ENCODE measurements around the gene PCMTD2. TPM values are rescaled to one million over a fixed set of nuclear protein-coding genes. Genes with fewer than 3 reads are reported as not detected.

The PCMTD2 gene
- total RNA-seq, 1 donor from 2014 or later: 38.2 TPM

DNA sequence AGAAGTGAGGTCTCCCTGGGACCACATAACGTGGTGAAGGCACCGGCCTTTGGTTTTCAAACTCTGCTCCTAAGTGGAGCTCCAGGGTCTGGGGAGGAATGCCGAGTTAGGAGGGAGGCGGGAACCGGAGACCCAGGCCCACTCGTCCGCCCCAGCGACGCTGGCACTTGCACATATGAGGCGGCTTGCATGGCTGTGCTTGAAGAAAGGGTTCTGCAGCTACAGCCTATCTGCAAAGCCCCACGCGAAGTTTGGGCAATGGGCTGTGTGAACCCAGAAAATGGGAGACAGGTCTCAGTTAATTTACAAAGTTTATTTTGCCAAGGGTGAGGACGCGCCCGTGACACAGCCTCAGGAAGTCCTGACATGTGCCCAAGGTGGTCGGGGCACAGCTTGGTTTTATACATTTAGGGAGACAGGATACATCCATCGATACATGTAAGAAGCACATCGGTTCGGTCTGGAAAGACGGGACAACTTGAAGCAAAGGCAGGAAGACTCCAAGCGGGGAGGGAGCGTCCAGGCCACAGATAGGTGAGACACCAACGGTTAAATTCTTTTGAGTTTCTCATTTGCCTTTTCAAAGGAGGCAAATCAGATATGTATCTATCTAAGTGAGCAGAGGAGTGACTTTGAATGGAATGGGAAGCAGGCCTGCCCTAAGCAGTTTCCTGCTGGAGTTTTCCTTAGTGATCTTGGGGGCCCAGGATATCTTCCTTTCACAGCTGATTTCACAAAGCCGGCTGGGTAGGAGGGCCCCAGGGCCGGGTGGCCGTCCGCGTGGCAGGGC, 782 bp upstream of the PCMTD2 start:
- DNase-seq (ENCODE audit: extremely low read depth, low read depth, low spot score): no peak

DNA sequence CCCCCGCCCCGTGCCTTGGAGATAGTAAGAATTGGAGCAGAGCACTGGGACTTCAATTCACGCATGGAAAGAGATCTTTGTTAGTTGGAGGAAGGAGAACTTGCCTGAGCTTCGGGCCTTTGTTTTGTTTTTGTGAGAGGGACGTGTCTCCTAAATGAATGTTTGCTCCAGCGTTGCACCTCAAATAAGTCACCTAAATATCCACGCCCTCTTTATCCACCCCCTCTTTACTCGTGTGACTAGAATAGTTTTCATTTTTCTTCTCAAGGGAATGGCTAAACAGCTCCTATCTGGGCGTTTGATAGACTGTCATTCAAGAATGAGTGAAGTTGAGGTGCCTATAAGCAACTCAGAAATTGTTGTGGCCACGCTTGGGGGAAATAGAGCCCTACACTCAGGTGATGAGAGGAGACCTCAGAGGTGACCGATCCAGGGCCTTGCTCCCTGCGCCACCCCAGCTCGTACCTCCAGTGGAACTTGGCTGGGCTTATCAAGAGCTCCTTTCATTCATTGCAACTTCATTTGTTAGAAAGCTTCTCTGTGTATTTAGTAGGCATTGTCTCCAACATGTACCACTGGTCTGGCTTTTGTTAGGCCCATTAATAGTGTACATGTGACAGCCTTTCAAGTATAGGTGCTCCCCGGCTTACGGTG, 861 bp downstream of the PCMTD2 start:
- DNase-seq (ENCODE audit: extremely low read depth, low read depth, low spot score): no peak

DNA sequence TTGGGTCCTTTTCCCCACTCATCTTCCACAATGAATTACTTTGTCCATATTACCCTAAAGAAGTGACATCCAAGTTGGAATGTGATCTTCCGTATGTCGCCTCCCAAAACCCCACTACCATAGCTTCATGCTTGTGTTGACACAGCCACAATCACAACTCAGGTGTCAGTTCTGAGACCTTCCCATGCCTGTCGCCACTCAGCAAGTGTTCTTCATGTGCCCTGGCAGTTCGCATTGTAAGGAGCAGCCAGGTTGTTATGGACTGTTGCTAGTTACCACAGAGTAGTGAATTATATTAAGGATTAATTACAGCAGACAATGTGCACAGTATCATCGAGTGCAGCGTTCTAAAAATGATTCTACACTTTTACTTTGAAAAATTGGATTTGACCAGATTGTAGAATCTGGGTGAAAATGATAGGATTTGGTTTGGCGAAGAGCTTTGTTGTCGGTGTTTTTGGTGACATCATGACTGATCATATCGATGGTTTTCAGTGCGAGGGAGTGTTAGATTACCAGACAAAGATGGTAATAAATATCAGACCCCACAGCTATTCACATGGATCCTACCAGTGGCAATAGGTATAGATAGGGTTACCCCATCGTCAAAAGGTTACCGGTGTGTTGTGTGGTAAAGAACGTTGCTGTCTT, 1.7 kb downstream of the PCMTD2 start:
- DNase-seq (ENCODE audit: extremely low read depth, low read depth, low spot score): no peak

DNA sequence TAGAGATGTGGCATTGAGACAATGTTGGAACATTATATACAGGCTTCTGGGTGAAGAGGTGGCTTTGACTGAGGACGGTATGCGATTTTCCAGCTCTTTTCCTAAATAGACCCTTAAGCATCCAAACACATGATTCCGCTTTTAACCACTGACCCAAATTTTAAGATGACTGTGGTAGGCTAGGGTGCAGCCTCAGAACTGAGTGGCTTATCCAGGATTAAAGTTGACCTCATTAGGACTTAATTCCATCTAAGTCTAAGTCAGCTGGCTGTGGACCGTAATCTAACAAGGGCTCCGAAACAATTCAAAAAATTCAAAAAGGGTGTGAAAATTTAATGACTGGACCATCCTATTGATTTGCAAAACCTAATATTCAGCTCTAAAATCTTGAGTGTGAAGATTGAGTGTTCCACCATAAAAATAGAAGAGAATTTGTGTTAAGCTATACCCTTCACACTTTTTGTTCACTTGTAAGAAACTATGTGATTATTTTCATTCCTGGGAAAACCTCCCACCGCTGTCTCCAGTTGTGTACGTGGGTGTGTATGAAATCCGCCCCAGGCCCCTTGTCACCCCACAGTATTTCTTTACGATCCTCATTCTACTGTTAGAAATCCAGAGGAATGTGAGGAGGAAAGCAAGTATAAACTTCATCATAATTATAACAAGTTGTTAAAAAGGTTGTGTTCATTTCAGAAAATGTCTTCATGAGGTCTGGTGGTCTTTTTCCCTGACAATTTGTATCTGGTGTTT, 2.7 kb downstream of the PCMTD2 start:
- no peak for DNase-seq (ENCODE audit: extremely low read depth, low read depth, low spot score)

DNA sequence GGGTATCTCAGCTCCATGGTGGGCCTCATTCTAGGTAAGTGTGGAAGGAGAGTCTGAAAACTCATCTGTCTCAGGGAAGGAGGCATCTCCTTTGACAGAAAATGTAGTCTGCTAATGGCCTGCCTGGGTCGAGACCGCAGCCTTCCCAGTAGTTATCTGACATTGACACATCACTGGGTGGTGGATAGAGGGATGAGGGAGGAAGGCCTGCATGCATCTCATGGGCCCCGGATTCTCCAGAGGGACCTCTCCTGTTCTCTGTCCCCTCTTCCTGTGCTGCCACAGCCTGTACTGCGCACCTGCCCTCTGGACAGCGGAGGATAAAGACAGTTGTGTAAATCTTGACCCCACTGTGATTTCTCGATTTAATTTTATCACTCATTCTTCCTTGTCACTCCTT, 4.7 kb downstream of the PCMTD2 start:
- no peak for DNase-seq (ENCODE audit: extremely low read depth, low read depth, low spot score)

DNA sequence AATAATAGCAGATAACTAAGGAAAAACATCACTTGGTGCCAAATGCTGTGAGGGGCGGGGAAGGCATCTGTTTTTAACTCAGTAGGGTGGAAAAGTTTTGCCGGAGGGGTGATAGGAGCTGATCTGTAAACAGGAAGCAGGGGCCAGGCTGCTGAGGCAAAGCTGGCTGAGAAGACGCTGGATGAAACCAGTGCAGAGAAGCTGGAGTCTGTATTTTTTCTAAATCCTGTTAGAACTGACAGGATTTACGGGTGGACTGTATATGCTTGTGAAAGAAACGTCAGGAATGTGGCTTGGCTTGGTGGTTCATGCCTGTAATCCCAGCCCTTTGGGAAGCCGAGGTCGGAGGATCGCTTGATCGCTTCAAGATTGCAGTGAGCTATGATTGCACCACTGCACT, 5.6 kb downstream of the PCMTD2 start:
- DNase-seq (ENCODE audit: extremely low read depth, low read depth, low spot score): no peak

DNA sequence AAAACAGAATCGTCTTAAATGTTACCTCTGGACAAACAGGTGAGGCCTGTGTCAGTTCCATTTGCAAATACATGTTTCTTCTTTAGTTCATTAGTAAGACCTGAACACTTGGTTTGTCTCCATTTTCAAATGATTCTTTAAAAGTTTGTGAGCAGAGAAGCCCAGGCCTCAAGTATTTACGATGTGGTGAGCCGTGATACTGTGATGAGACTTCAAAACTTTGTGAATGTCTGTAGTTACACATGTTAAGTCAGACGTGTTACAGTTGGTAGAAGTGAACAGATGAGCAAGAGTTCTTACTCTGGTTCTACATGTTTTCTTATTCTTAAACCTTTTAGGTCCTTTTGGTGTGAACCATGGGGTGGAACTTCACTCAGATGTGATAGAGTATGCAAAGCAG, 8.5 kb downstream of the PCMTD2 start:
- no peak for DNase-seq (ENCODE audit: extremely low read depth, low read depth, low spot score)

DNA sequence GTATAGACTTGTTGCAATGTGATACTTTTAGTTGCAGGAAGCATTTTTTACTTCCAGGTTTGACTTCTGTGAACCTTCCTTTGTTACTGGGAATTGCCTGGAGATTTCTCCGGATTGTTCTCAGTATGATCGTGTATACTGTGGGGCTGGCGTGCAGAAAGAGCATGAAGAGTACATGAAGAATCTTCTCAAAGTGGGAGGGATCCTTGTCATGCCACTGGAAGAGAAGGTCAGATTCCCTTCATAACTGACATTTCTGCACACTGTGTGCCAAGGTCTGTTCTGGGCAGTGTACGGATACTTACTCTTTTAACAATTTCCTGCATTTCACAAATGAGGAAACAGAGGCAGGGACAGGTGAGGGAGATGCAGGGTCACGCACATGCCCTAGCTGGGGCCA, 9.7 kb downstream of the PCMTD2 start:
- DNase-seq (ENCODE audit: extremely low read depth, low read depth, low spot score): no peak

DNA sequence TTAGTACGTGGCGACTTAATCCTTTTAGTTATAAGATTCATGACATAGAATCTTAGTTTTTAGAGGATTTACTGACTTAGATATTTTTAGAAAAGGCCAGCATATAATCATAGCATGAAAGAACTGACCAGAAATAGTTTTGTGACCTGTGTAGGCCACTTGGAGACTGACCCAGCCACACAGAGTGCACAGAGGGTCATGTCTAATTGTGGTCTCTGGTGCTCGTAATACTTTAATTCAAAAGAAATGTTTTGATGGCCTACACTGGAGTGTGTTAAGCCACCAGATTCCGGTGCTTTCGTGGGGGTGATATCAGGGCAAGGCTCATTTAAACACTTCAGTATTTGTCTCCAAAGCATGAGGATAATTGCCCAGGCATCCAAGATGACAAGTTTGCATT, 11.4 kb downstream of the PCMTD2 start:
- no peak for DNase-seq (ENCODE audit: extremely low read depth, low read depth, low spot score)

DNA sequence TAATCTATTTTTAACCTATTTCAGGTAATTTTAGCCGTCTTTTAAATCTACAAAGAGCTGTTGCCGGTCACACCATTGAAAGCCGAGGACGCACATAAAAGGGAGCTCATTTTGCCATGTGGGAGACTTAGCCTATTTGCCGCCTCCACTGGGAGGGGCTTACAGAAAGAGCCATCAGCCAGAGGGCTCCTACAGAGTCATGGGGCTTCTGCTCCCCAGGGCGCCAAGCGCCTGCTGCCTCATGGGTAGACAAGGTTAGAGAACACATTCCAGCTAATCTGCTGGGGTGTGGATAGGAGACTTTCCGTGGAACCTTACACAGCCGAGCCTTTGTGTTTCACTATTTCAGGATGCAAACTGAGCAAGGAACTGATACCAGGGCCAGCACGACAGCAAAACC, 12.6 kb downstream of the PCMTD2 start:
- no peak for DNase-seq (ENCODE audit: extremely low read depth, low read depth, low spot score)

DNA sequence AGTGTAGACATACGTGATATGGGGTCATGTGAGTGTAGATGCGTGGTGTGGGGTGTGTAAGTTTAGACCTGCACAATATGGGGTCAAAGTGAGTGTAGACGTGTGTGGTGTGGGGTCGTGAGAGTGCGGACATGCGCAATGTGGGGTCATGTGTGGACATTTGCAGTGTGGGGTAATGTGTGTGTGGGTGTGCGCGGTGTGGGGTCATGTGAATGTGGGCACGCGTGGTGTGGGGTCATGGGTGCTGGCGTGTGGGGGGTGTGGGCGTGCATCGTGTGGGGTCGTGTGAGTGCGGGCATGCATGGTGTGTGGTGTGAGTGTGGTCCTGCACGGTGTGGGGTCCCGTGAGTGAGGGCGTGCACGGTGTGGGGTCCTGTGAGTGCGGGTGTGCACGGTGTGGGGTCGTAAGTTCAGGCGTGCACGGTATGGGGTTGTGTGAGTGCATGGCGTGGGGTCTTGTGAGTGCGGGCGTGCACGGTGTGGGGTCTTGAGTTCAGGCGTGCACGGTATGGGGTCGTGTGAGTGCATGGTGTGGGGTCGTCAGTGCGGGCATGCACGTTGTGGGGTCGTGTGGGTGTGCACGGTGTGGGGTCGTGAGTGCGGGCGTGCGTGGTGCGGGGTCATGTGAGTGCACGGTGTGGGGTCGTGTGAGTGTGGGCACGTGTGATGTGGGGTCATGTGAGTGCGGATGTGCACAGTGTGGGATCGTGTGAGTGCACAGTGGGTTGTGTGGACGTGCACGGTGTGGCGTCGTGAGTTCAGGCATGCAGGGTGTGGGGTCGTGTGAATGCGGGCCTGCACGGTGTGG, 14.3 kb downstream of the PCMTD2 start:
- no peak for DNase-seq (ENCODE audit: extremely low read depth, low read depth, low spot score)

DNA sequence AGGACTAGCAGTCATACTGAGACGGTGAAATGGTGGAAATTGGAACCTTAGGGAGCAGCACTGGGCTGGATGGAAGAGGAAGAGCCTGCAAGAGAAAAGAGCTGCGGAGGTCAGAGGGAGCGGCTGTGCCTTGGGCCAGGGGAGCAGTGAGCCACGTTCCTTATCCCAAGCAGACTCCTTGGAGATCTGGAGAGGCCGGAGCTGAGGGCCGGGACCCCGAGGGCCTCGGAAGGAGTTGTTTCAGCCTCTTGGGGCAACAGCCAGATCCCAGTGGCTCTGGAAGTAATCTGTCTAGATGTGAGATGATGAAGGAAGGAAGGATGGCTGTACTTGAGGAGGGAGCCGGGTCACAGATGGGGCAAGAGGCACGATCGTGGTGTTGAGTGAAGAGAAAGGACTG, 16.1 kb downstream of the PCMTD2 start:
- no peak for DNase-seq (ENCODE audit: extremely low read depth, low read depth, low spot score)

DNA sequence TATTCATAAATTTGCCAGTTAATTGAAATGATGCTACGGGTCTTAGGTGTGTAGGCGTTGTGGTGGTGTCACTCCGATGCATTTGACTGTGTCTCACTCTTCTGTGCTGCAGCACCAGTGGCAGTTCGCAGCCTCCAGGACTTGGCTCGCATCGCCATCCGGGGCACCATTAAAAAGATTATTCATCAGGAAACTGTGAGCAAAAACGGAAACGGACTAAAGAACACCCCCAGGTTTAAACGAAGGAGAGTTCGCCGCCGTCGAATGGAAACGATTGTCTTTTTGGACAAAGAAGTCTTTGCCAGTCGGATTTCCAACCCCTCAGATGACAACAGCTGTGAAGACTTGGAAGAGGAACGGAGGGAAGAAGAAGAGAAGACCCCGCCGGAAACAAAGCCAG, 17.6 kb downstream of the PCMTD2 start:
- DNase-seq (ENCODE audit: extremely low read depth, low read depth, low spot score): no peak

DNA sequence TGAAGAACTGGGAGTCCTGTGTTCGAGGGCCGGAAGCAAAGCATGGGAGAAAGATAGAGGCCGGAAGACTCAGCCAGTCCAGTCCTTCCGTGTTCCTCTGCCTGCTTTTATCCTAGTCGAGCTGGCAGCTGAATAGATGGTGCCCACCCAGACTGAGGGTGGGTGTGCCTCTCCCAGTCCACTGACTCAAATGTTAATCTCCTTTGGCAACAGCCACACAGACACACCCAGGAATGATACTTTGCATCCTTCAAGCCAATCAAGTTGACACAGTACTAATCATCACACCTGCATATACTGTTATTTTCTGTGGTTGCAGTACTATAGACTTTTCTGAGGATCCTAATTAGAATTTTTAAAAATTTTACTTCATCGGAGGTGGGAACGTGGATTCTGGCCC, 21.3 kb downstream of the PCMTD2 start:
- DNase-seq (ENCODE audit: extremely low read depth, low read depth, low spot score): no peak

DNA sequence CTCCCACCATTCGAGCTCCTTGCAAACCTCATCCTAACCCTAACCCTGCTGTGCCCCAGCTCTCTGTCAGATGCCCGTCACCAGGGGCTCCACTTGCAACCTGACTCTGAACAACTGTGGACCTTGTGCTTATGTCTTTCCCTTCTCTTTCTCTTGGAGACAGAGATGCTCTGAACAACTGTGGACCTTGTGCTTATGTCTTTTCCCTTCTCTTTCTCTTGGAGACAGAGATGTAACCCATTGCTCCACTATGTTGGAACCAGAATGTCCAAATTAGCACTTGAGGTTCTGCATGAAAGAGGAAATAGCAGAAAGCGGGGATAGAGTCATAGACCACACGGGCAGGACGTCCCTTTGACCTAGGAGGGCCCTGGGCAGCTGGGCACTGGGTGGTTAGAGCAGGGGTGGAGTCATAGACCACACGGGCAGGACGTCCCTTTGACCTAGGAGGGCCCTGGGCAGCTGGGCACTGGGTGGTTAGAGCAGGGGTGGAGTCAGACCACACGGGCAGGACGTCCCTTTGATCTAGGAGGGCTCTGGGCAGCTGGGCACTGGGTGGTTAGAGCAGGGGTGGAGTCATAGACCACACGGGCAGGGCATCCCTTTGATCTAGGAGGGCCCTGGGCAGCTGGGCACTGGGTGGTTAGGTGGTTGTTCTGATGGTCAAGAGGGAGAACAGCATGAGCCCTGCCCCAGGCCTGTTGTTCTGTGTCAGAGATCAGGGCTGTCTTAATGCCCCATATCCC, 22.2 kb downstream of the PCMTD2 start:
- no peak for DNase-seq (ENCODE audit: extremely low read depth, low read depth, low spot score)

DNA sequence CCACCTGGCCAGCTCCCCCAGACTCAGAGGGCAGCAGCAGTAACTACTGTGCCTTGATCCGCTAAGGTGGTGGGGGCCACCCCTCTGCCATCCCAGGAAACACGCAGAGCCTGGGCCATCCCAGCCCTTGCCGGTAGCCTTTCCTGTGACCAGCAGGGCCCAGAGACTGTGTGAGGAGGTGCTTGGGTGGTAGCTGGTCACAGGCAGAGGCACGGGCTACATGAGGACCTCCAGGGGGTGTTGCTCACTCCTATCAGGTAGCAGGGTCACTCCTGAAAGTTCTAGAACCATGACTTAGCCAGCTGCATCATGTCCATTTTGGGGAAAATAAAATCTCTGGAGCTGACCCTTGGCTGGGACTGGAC, 22.8 kb downstream of the PCMTD2 start:
- no peak for DNase-seq (ENCODE audit: extremely low read depth, low read depth, low spot score)

DNA sequence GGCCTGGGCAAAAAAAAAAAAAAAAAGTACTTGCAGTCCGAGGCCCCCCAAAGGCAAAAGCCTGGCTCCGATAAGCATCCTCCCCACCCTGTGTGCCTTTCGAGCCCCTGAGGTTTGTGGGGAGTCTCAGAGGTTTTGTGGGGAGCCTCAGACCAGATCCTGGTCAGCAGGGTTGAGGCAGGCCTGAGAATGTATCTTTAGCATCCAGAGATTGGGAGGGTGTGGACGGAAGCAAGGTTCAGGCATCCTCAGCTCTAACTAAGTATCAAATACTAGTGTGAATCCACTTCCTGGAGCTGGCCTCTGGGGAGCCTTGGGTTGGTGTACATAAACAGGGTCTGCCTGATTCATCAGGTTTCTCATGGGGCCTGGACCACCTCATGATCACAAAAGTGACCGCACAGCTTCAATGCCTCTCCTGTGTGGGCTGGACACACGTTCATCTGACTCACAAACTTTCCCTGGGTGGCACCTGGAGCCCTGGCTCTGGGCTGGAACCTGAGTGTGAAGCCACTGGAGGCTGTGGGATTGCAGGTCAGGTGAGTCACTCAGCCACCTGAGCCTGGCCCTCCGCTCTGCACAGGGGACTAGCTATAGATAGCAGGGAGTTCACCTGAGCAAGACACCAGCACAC, 24.4 kb downstream of the PCMTD2 start:
- DNase-seq (ENCODE audit: extremely low read depth, low read depth, low spot score): no peak

DNA sequence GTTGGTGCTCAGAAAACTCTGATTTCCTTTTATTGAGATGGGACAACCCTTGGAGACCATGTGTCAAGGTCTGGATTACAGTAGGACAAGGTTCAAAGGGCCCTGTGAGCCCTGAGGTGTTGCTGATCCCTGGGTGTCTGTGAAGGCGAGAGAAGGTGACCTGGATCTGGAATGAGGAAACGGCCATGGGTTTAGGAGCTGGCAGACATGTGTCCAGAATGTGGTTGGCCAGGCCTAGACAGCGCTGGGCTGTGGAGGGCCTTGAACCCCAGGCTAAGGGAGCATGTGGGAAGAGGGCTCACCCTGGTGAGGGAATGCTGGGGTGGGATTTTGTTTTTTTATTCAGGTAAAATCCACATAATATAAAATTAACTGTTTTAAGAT, 24.9 kb downstream of the PCMTD2 start:
- DNase-seq (ENCODE audit: extremely low read depth, low read depth, low spot score): no peak

DNA sequence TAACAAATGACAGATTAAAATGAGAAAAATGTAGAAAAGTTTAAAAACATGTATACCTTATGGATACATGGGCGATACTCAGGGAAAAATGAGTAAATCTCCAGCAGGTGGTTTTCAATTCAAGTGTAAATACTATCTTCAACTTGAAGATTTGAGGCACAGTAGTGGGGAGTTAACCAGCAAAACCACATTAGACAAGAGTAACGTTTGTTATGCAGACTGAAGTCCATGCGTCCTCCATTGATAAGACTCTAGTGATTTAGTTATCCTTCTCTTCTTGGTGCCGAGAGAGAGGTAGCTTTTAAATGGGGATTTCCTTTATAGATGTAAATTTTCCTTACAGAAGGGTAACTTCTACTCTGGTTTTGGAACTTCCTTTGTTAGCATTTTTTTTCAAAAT, 28.1 kb downstream of the PCMTD2 start:
- DNase-seq (ENCODE audit: extremely low read depth, low read depth, low spot score): no peak

Data from glomerular endothelial cell (primary cell).